Measurements from ENCODE around the gene ITPRIP. TPM values are rescaled to one million over a fixed set of nuclear protein-coding genes. Genes with fewer than 3 reads are reported as not detected.

Gene ITPRIP
- total and polyA plus RNA-seq, 8 donors: 16.6 to 29.2 (median 17.9) TPM

DNA sequence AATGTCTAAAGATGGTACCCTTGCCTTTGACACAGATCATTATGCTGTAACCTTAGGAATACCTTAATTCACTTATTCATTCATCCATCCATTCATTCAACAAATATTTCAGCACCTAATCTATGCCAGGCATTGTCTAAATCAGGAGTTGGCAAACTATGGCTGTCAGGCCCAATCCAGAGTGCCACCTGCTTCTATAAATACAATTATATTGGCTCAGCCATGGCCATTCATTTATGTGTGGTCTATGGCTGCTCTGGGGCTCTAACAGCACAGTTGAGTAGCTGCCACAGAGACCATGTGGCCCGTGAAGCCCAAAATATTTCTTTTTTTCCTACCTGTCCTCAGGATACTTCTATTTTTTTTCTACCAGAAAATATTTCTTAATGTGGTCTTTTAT is 6.0 kb upstream of the ITPRIP start:
- H3K36me3 ChIP-seq: no peaks in the 10 kb centered on the region
- TF ChIP-seq, protein P1, sequence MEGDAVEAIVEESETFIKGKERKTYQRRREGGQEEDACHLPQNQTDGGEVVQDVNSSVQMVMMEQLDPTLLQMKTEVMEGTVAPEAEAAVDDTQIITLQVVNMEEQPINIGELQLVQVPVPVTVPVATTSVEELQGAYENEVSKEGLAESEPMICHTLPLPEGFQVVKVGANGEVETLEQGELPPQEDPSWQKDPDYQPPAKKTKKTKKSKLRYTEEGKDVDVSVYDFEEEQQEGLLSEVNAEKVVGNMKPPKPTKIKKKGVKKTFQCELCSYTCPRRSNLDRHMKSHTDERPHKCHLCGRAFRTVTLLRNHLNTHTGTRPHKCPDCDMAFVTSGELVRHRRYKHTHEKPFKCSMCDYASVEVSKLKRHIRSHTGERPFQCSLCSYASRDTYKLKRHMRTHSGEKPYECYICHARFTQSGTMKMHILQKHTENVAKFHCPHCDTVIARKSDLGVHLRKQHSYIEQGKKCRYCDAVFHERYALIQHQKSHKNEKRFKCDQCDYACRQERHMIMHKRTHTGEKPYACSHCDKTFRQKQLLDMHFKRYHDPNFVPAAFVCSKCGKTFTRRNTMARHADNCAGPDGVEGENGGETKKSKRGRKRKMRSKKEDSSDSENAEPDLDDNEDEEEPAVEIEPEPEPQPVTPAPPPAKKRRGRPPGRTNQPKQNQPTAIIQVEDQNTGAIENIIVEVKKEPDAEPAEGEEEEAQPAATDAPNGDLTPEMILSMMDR (IDR thresholded peaks at IDR 0.05): no peak
- intact Hi-C loops (cut with DNase I): no loop called here
- no peak overlapping the region for H3K27ac ChIP-seq
- H3K4me1 ChIP-seq: peaks cover 11 to 46% of the 10 kb centered on the region in 2 donors
- no peaks in the 10 kb centered on the region for H3K9me3 ChIP-seq
- no peaks in the 10 kb centered on the region for H3K27me3 ChIP-seq
- no peak overlapping the region for H3K4me3 ChIP-seq
- DNase-seq (no peak), ATAC-seq (no peak)

GRCh38 chr10:104342941-104343411 is 4.7 kb upstream of the ITPRIP start:
- DNase-seq: no peak
- ATAC-seq: no peak
- no peaks in the 10 kb centered on the region for H3K36me3 ChIP-seq
- H3K4me1 ChIP-seq: peaks cover 13 to 37% of the 10 kb centered on the region in 2 donors
- no peak overlapping the region for H3K4me3 ChIP-seq
- H3K27ac ChIP-seq: no peak overlapping the region
- intact Hi-C loops (cut with DNase I): no loop called here
- H3K9me3 ChIP-seq: no peaks in the 10 kb centered on the region
- TF ChIP-seq, protein P1 (IDR thresholded peaks at IDR 0.05): no peak
- H3K27me3 ChIP-seq: no peaks in the 10 kb centered on the region

- H3K9me3 ChIP-seq: no peaks in the 10 kb centered on the region
- no peaks in the 10 kb centered on the region for H3K27me3 ChIP-seq
- no peak overlapping the region for H3K4me3 ChIP-seq
- ATAC-seq (no peak), DNase-seq (no peak)
- peaks cover 22 to 37% of the 10 kb centered on the region in 2 donors for H3K4me1 ChIP-seq
- H3K36me3 ChIP-seq: no peaks in the 10 kb centered on the region
- intact Hi-C loops (cut with DNase I): no loop called here
- TF ChIP-seq, protein P1 (IDR thresholded peaks at IDR 0.05): no peak
- peak overlapping the region; percentile 98 to 100 for H3K27ac ChIP-seq
These were observed 2.4 kb upstream of the ITPRIP start for GRCh38 chr10:104340641-104341040.

- peak overlapping the region in 1 of 2 donors; percentile 94 for H3K4me3 ChIP-seq
- H3K9me3 ChIP-seq: no peaks in the 10 kb centered on the region
- H3K27ac ChIP-seq: peak overlapping the region; percentile 98 to 100
- intact Hi-C loops (cut with DNase I): no loop called here
- peak; percentile 44 for ATAC-seq
- peak in 1 of 4 donors; percentile 24 for DNase-seq
- TF ChIP-seq, protein P1 (IDR thresholded peaks at IDR 0.05): no peak
- H3K4me1 ChIP-seq: peaks cover 23 to 41% of the 10 kb centered on the region in 2 donors
- H3K36me3 ChIP-seq: no peaks in the 10 kb centered on the region
- H3K27me3 ChIP-seq: no peaks in the 10 kb centered on the region
These were observed 1.9 kb upstream of the ITPRIP start for GRCh38 chr10:104340111-104340526.

GRCh38 chr10:104339469-104340110 is 1.3 kb upstream of the ITPRIP start:
- H3K4me3 ChIP-seq: peak overlapping the region; percentile 94
- DNase-seq (peak in 3 of 4 donors; percentile 49 to 94 (median 92)), ATAC-seq (peak; percentile 32)
- intact Hi-C loops (cut with DNase I): no loop called here
- H3K27me3 ChIP-seq: no peaks in the 10 kb centered on the region
- H3K27ac ChIP-seq: peak overlapping the region; percentile 98 to 100
- H3K36me3 ChIP-seq: peaks cover 0 to 3% of the 10 kb centered on the region in 2 donors
- TF ChIP-seq, protein P1 (IDR thresholded peaks at IDR 0.05): no peak
- peaks cover 23 to 46% of the 10 kb centered on the region in 2 donors for H3K4me1 ChIP-seq
- H3K9me3 ChIP-seq: no peaks in the 10 kb centered on the region

All from left lung (tissue), 10 donors.